ENCODE results near the gene PTBP1.
"Not testable (repeated sequence)": the region's sequence is repeated elsewhere in the genome, so short reads cannot be mapped to it uniquely, and the experiment has no call there.

The PTBP1 gene

DNA sequence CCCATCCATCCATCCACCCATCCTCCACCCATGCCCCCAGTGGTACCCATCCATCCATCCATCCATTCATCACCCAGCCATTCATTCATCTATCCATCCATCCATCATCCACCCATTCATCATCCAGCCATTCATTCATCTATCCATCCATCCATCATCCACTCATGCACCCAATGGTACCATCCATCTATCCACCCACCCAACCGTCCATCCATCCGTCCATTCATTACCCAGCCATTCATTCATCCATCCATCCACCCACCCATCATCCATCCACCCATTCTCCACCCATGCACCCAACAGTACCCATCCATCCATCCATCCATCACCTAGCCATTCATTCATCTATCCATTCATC, 19.2 kb downstream of the PTBP1 start:
- no peak overlapping the region for H3K4me3 ChIP-seq (ENCODE audit: insufficient read depth, low read depth, low read length, poor library complexity, severe bottlenecking)
- H3K9me3 ChIP-seq (ENCODE audit: control insufficient read depth, low read length), result no peaks in the 10 kb centered on the region
- no peak overlapping the region for H3K27ac ChIP-seq (ENCODE audit: insufficient read depth, low read length, poor library complexity, severe bottlenecking)
- peaks cover 3% of the 10 kb centered on the region for H3K4me1 ChIP-seq (ENCODE audit: control insufficient read depth, insufficient read depth, low read length, poor library complexity, severe bottlenecking)
- H3K36me3 ChIP-seq (ENCODE audit: control insufficient read depth, insufficient read depth, low read length), result peaks cover 8% of the 10 kb centered on the region
- peaks cover 4% of the 10 kb centered on the region for H3K27me3 ChIP-seq (replicated peaks; ENCODE audit: control insufficient read depth, insufficient read depth, low read length, poor library complexity, severe bottlenecking)
- no peak for DNase-seq

DNA sequence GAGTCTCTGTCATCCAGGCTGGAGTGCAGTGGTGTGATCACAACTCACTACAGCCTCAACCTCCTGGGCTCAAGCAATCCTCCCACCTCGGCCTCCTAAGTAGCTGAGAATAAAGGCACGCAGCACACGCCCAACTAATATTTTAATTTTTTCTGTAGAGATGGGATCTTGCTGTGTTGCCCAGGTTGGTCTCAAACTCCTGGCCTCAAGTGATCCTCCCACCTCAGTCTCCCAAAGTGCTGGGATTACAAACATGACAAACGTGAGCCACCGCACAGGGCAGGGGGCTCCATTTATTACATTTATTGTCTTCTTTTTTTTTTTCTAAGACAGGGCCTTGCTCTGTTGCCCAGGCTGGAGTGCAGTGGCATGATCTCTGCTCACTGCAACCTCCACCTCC, 23.0 kb downstream of the PTBP1 start:
- not testable (repeated sequence) for H3K36me3 ChIP-seq (ENCODE audit: control insufficient read depth, insufficient read depth, low read length); H3K4me3 ChIP-seq (ENCODE audit: insufficient read depth, low read depth, low read length, poor library complexity, severe bottlenecking); H3K27ac ChIP-seq (ENCODE audit: insufficient read depth, low read length, poor library complexity, severe bottlenecking); H3K9me3 ChIP-seq (ENCODE audit: control insufficient read depth, low read length); DNase-seq
- Histone ChIP-seq H3K27me3 (replicated peaks; ENCODE audit: control insufficient read depth, insufficient read depth, low read length, poor library complexity, severe bottlenecking) (peaks cover 15% of the 10 kb centered on the region), H3K4me1 (ENCODE audit: control insufficient read depth, insufficient read depth, low read length, poor library complexity, severe bottlenecking) (peaks cover 11% of the 10 kb centered on the region)

DNA sequence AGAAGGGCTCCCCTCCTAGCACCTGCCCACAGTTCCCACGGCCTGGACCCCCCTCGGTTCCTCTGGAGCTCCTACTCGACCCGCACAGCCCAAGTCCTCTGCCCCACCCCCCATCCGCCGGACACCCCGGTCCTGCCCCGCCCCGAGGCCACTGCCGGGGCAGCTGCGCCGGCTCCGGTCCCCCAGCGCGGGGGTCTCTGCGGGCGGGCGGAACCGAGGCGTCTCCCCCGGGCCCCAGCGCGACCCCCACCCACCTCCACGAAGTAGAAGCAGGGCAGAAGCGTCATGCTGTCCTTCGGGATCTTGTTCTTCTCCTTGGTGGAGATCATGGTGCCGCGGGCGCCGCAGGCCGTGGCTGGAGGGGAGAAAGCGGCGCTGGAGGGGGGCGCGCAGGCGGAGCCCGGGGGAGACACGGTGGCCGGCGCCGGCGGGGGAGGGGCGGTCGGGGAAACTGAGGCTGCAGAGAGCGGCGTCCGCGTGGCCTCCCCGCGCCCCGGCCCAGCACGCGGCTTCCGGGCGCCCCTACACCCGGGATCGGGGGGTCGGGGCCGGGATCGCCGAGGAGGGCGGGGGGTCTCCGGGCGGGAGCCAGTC, 24.1 kb downstream of the PTBP1 start:
- H3K27me3 ChIP-seq (replicated peaks; ENCODE audit: control insufficient read depth, insufficient read depth, low read length, poor library complexity, severe bottlenecking), result peaks cover 15% of the 10 kb centered on the region
- no peak overlapping the region for H3K4me3 ChIP-seq (ENCODE audit: insufficient read depth, low read depth, low read length, poor library complexity, severe bottlenecking)

DNA sequence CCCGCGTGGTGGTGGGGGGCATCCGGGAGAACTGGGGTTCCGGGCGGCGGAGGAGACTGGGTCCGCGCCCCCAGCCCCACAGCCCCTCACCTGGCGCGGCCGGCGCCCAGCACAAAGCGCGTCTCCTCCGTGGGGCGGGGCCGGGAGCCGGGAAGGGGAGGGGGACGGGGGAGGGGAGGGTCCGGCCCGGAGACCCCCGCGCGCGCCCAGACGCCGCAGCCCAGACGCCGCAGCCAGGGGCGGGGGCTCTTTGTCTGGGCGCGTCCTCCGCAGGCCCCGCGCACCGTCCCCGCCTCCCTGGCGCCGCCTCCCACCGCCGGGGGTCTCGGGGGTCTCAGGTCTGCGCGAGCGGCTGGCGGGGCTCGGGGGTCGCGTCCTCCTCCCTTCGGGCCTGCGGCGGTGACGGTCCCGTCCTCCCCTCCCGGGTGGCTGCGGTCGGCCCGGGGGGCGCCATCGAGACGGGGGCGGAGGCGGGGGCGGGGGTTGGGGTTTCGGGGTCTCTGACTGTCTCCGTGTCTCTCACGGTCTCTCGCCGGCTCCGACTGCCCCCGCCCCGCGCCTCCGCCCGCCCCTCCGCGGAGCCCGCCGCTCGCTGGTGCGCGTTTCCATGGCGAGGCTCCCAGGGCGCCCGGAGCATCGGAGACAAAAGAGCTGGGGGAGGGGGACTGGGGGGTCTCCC, 24.7 kb downstream of the PTBP1 start, which contains the start of gene PLPPR3:
PLPPR3 (minus strand) TSS at position 131 of the 679 bp plus-strand sequence. CDS start 396 bp downstream, outside the sequence.
- Histone ChIP-seq H3K4me3 (ENCODE audit: insufficient read depth, low read depth, low read length, poor library complexity, severe bottlenecking) (no peak within 1 kb of the TSS), H3K36me3 (ENCODE audit: control insufficient read depth, insufficient read depth, low read length) (no peaks in the 10 kb centered on the region), H3K27me3 (replicated peaks; ENCODE audit: control insufficient read depth, insufficient read depth, low read length, poor library complexity, severe bottlenecking) (peaks cover 15% of the 10 kb centered on the region), H3K9me3 (ENCODE audit: control insufficient read depth, low read length) (no peaks in the 10 kb centered on the region), H3K4me1 (ENCODE audit: control insufficient read depth, insufficient read depth, low read length, poor library complexity, severe bottlenecking) (peaks cover 11% of the 10 kb centered on the region), H3K27ac (ENCODE audit: insufficient read depth, low read length, poor library complexity, severe bottlenecking) (no peak within 1 kb of the TSS)
- no peak for DNase-seq

More for the DNA sequence above, 24.1 kb downstream of the PTBP1 start:
- no peak overlapping the region for H3K27ac ChIP-seq (ENCODE audit: insufficient read depth, low read length, poor library complexity, severe bottlenecking)
- no peaks in the 10 kb centered on the region for H3K36me3 ChIP-seq (ENCODE audit: control insufficient read depth, insufficient read depth, low read length)
- no peak for DNase-seq
- peaks cover 11% of the 10 kb centered on the region for H3K4me1 ChIP-seq (ENCODE audit: control insufficient read depth, insufficient read depth, low read length, poor library complexity, severe bottlenecking)
- no peaks in the 10 kb centered on the region for H3K9me3 ChIP-seq (ENCODE audit: control insufficient read depth, low read length)

DNA sequence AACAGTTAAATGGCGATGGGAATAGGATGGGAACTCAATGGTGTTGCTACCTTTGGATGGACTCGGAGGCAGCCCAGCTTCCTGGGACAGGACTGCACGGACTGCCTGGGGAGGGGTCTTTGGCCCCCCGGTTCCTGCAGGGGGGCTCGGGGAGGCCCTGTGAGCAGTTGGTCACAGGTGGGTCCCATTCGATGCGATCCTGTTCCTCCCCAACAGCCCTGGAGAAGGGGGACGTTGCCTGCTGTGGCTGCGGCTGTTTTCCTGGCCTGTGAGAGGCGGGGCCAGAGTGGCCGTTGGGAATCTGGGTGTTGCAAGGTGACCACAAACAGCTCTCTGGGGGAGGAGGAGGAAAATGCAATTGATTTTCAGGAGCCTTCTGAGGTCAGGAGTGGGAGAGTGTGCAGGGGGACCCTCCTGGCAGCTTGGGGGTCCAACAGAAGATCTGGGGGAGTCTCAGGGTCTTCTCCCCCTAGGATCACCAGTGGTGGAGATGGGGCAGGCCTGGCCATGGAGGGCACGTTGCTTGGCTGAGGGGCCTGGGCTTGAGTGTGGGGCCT, 26.4 kb downstream of the PTBP1 start:
- no peaks in the 10 kb centered on the region for H3K9me3 ChIP-seq (ENCODE audit: control insufficient read depth, low read length)
- peaks cover 11% of the 10 kb centered on the region for H3K4me1 ChIP-seq (ENCODE audit: control insufficient read depth, insufficient read depth, low read length, poor library complexity, severe bottlenecking)
- no peaks in the 10 kb centered on the region for H3K36me3 ChIP-seq (ENCODE audit: control insufficient read depth, insufficient read depth, low read length)
- peaks cover 15% of the 10 kb centered on the region for H3K27me3 ChIP-seq (replicated peaks; ENCODE audit: control insufficient read depth, insufficient read depth, low read length, poor library complexity, severe bottlenecking)
- no peak for DNase-seq
- H3K27ac ChIP-seq (ENCODE audit: insufficient read depth, low read length, poor library complexity, severe bottlenecking), result no peak overlapping the region
- H3K4me3 ChIP-seq (ENCODE audit: insufficient read depth, low read depth, low read length, poor library complexity, severe bottlenecking), result no peak overlapping the region

DNA sequence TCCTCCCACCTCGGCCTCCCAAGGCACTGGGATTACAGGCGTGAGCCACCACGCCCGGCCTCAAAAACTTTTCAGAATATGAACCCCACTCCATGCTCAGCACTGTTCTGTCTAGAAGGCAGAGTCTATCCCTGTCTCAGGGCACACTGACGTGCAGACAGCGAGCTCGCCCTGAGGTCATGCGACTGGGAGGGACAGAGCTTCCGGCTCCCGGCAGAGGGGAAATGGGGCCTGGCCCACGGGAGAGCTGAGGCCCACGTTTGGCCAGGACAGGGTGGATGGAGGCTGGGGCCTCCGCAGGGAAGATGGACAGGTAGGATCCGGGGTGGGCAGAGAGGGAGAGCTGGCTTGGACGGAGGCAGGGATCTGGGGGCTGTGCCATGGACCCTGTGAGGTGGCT, 27.6 kb downstream of the PTBP1 start:
- Histone ChIP-seq H3K36me3 (ENCODE audit: control insufficient read depth, insufficient read depth, low read length) (no peaks in the 10 kb centered on the region), H3K27me3 (replicated peaks; ENCODE audit: control insufficient read depth, insufficient read depth, low read length, poor library complexity, severe bottlenecking) (peaks cover 15% of the 10 kb centered on the region), H3K9me3 (ENCODE audit: control insufficient read depth, low read length) (no peaks in the 10 kb centered on the region), H3K4me1 (ENCODE audit: control insufficient read depth, insufficient read depth, low read length, poor library complexity, severe bottlenecking) (peaks cover 11% of the 10 kb centered on the region), H3K27ac (ENCODE audit: insufficient read depth, low read length, poor library complexity, severe bottlenecking) (no peak overlapping the region), H3K4me3 (ENCODE audit: insufficient read depth, low read depth, low read length, poor library complexity, severe bottlenecking) (no peak overlapping the region)
- DNase-seq, result no peak

DNA sequence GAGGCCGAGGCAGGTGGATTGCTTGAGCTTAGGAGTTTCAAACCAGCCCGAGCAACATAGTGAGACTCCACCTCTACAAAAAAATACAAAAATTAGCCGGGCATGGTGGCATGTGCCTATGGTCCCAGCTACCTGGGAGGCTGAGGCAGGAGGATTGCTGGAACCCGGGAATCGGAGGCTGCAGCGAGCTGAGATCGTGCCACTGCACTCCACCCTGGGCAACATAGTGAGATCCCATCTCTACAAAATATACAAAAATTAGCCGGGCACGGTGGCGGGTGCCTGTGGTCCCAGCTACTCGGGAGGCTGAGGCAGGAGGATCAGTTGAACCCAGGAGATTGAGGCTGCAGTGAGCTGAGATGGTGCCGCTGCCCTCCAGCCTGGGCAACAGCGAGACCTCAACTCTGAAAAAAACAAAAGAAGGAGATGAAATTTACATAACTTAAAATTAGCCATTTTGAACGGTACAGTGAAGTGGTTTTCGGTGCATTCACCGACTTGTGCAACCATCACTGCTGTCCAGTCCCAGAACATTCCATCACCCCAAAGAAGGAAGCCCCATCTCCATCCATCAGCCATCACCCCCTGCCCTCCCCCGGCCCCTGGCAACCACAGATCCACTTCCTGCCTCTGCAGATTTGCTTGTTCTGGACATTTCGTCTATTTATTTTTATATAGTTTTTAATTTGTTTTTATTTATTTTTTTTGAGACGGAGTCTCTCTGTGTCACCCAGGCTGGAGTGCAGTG, 28.8 kb downstream of the PTBP1 start:
- Histone ChIP-seq H3K4me3 (ENCODE audit: insufficient read depth, low read depth, low read length, poor library complexity, severe bottlenecking) (no peak overlapping the region), H3K36me3 (ENCODE audit: control insufficient read depth, insufficient read depth, low read length) (no peaks in the 10 kb centered on the region), H3K27me3 (replicated peaks; ENCODE audit: control insufficient read depth, insufficient read depth, low read length, poor library complexity, severe bottlenecking) (peaks cover 15% of the 10 kb centered on the region), H3K4me1 (ENCODE audit: control insufficient read depth, insufficient read depth, low read length, poor library complexity, severe bottlenecking) (peaks cover 11% of the 10 kb centered on the region), H3K9me3 (ENCODE audit: control insufficient read depth, low read length) (no peaks in the 10 kb centered on the region), H3K27ac (ENCODE audit: insufficient read depth, low read length, poor library complexity, severe bottlenecking) (no peak overlapping the region)
- DNase-seq, result no peak

DNA sequence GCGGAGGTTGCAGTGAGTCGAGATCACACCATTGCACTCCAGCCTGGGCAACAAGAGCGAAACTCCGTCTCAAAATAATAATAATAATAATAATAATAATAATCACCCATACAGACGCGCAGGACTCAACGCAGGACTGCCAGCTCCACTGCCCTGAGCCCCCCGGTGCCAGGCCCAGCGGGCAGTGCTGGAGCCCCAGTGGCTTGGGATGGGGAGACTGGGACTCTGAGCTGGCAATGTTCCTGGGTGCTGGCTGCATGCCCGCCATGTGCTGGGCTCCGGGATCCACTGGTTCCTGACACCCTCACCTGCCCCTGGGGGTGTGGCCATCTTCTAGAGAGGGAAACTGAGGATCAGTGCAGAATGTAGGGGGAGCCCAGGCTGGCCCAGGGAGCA, 30.1 kb downstream of the PTBP1 start:
- Histone ChIP-seq H3K9me3 (ENCODE audit: control insufficient read depth, low read length) (no peaks in the 10 kb centered on the region), H3K4me3 (ENCODE audit: insufficient read depth, low read depth, low read length, poor library complexity, severe bottlenecking) (no peak overlapping the region), H3K4me1 (ENCODE audit: control insufficient read depth, insufficient read depth, low read length, poor library complexity, severe bottlenecking) (no peaks in the 10 kb centered on the region), H3K27ac (ENCODE audit: insufficient read depth, low read length, poor library complexity, severe bottlenecking) (no peak overlapping the region), H3K27me3 (replicated peaks; ENCODE audit: control insufficient read depth, insufficient read depth, low read length, poor library complexity, severe bottlenecking) (peaks cover 10% of the 10 kb centered on the region), H3K36me3 (ENCODE audit: control insufficient read depth, insufficient read depth, low read length) (no peaks in the 10 kb centered on the region)
- DNase-seq, result no peak

DNA sequence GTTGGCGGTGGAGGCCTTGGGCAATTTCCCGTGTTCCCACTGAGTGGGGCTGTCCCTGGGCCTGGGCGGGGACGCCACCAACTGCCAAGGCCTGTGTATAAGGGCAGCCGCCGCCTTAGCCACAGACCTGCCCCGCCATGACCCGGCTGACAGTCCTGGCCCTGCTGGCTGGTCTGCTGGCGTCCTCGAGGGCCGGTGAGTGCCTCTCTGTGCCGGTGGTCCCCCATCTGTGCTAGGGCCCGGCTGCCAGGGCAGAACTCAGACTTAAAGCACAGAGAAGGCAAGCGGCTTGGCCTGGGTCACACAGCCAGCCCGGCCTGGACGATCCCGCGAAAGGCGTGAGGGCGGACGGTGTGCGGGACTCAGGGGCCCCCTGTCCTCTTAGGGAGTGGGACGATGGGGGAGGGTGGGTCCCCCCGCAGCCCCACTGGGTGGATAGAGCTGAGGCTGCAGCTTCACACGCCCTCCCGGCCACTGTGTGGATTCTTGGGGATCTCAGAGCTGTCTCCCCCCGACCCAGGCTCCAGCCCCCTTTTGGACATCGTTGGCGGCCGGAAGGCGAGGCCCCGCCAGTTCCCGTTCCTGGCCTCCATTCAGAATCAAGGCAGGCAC, 30.6 kb downstream of the PTBP1 start, which contains the start of gene AZU1:
AZU1 (plus strand) TSS at position 128 of the 612 bp plus-strand sequence; CDS start at position 138, 10 bp downstream.
- Histone ChIP-seq H3K9me3 (ENCODE audit: control insufficient read depth, low read length) (no peaks in the 10 kb centered on the region), H3K4me1 (ENCODE audit: control insufficient read depth, insufficient read depth, low read length, poor library complexity, severe bottlenecking) (no peaks in the 10 kb centered on the region), H3K4me3 (ENCODE audit: insufficient read depth, low read depth, low read length, poor library complexity, severe bottlenecking) (no peak within 1 kb of the TSS), H3K27ac (ENCODE audit: insufficient read depth, low read length, poor library complexity, severe bottlenecking) (no peak within 1 kb of the TSS), H3K27me3 (replicated peaks; ENCODE audit: control insufficient read depth, insufficient read depth, low read length, poor library complexity, severe bottlenecking) (peaks cover 8% of the 10 kb centered on the region), H3K36me3 (ENCODE audit: control insufficient read depth, insufficient read depth, low read length) (no peaks in the 10 kb centered on the region)
- no peak for DNase-seq

All from effector memory CD4-positive, alpha-beta T cell (primary cell).